HepG2 (cell line): ENCODE measurements around the gene LMX1B.

Experiments
- MATR3 ChIP-seq: sonication (generic); formaldehyde crosslinking; IDR thresholded peaks from 2 replicates; pipeline ENCODE4 v1.4.0; 2020; ENCODE audit warnings: missing genetic modification reagents
- SAFB2 ChIP-seq: sonication (generic); formaldehyde crosslinking; IDR thresholded peaks from 2 replicates; pipeline ENCODE4 v1.5.1; 2020; ENCODE audit warnings: missing genetic modification reagents, low read depth, mild to moderate bottlenecking, borderline replicate concordance
- TF ChIP-seq, protein P1 (sequence below): sonication (generic); formaldehyde crosslinking; IDR thresholded peaks from 2 replicates; pipeline ENCODE4 v1.4.0; 2020; ENCODE audit warnings: mild to moderate bottlenecking, missing genetic modification reagents

DNA sequence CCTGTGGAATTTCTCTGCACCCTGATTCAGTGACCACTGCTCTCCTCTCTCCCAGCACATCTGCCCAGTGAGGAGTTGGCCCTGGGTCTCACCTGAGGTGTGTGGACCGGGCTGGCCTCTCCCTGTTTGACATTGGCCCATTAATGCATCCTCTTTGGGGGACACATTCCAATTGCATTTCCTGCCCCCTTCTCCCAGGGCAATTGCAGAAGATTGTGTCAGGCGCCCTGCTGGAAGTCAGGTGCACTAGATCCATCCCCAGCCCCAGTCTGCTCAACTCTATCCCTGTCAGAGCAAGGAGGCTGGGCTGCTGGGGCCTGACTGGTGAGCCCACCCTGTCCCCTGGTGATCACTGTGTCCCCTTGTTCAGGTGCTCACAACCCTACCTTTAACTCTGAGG is 84.5 kb downstream of the LMX1B start:
- TF ChIP-seq MATR3 (no peak), SAFB2 (CRISPR knock-in tag) (no peak)
- TF ChIP-seq, protein P1, sequence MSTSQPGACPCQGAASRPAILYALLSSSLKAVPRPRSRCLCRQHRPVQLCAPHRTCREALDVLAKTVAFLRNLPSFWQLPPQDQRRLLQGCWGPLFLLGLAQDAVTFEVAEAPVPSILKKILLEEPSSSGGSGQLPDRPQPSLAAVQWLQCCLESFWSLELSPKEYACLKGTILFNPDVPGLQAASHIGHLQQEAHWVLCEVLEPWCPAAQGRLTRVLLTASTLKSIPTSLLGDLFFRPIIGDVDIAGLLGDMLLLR, result no peak
